Trophoblast cell (in vitro differentiated cells and primary cell): ENCODE measurements around the gene EML4.
A peak's percentile ranks its signal among the peaks of the same experiment; 100 is the strongest.

ENCODE experiments used
- DNase-seq, 2 donors: peaks; one replicate each; pipeline ENCODE4 v3.0.0-alpha.2; 2016
- H2AFZ ChIP-seq: 2 replicates; pipeline ENCODE4 v1.6.1; 2013; ENCODE audit warnings: low read length, moderate library complexity, mild to moderate bottlenecking; ENCODE audit not compliant: insufficient read depth, poor library complexity
- H2AK5ac ChIP-seq: 2 replicates; pipeline ENCODE4 v1.6.1; 2013; ENCODE audit warnings: mild to moderate bottlenecking, low read length
- H2BK120ac ChIP-seq: 2 replicates; pipeline ENCODE4 v1.6.1; 2013; ENCODE audit warnings: low read length, mild to moderate bottlenecking, moderate library complexity; ENCODE audit not compliant: insufficient read depth, poor library complexity
- H2BK12ac ChIP-seq: 2 replicates; pipeline ENCODE4 v1.6.1; 2013; ENCODE audit warnings: mild to moderate bottlenecking, low read length, moderate library complexity
- H2BK5ac ChIP-seq: 2 replicates; pipeline ENCODE4 v1.6.1; 2013; ENCODE audit warnings: low read length, low read depth, moderate library complexity, mild to moderate bottlenecking; ENCODE audit not compliant: poor library complexity
- H3K14ac ChIP-seq: 2 replicates; pipeline ENCODE4 v1.6.1; 2013; ENCODE audit warnings: mild to moderate bottlenecking, low read length
- H3K18ac ChIP-seq: 2 replicates; pipeline ENCODE4 v1.6.1; 2013; ENCODE audit warnings: mild to moderate bottlenecking, low read length
- H3K23ac ChIP-seq: 2 replicates; pipeline ENCODE4 v1.6.1; 2013; ENCODE audit warnings: low read length
- H3K27ac ChIP-seq: 2 replicates; pipeline ENCODE4 v1.5.1; 2013; ENCODE audit warnings: low read depth, mild to moderate bottlenecking, inconsistent platforms, low read length, moderate library complexity
- H3K27me3 ChIP-seq: 2 replicates; pipeline ENCODE4 v1.6.1; 2013; ENCODE audit warnings: inconsistent platforms, mild to moderate bottlenecking, low read length, moderate library complexity; ENCODE audit not compliant: insufficient read depth
- H3K36me3 ChIP-seq, 2 experiments: 1 replicate in 1 of 2; 2 replicates in 1 of 2; pipeline ENCODE4 v1.6.1; 2013; ENCODE audit warnings: low read length in 2 of 2, mild to moderate bottlenecking in 2 of 2, moderate library complexity in 1 of 2; ENCODE audit not compliant: insufficient read depth in 2 of 2, control insufficient read depth in 1 of 2
- H3K4ac ChIP-seq: 2 replicates; pipeline ENCODE4 v1.6.1; 2013; ENCODE audit warnings: low read depth, mild to moderate bottlenecking, low read length, moderate library complexity
- H3K4me1 ChIP-seq, 2 experiments: 1 replicate in 1 of 2; 2 replicates in 1 of 2; pipeline ENCODE4 v1.6.1; 2013; ENCODE audit warnings: low read length in 2 of 2, mild to moderate bottlenecking in 2 of 2, moderate library complexity in 1 of 2; ENCODE audit not compliant: insufficient read depth in 2 of 2, control insufficient read depth in 1 of 2
- H3K4me2 ChIP-seq: 2 replicates; pipeline ENCODE4 v1.6.1; 2013; ENCODE audit warnings: inconsistent platforms, mild to moderate bottlenecking, low read length, moderate library complexity
- H3K4me3 ChIP-seq: 2 replicates; pipeline ENCODE4 v1.5.1; 2013; ENCODE audit warnings: mild to moderate bottlenecking, low read depth, low read length, inconsistent platforms
- H3K79me1 ChIP-seq: one replicate; pipeline ENCODE4 v1.6.1; 2013; ENCODE audit warnings: low read length
- H3K79me2 ChIP-seq: 2 replicates; pipeline ENCODE4 v1.6.1; 2013; ENCODE audit warnings: low read length, mild to moderate bottlenecking; ENCODE audit not compliant: control insufficient read depth, insufficient read depth, poor library complexity
- H3K9ac ChIP-seq: 2 replicates; pipeline ENCODE4 v1.6.1; 2013; ENCODE audit warnings: mild to moderate bottlenecking, low read length
- H3K9me3 ChIP-seq: 2 replicates; pipeline ENCODE4 v1.6.1; 2013; ENCODE audit warnings: low read depth, mild to moderate bottlenecking, control low read depth, inconsistent platforms, low read length; ENCODE audit not compliant: insufficient read depth
- H4K12ac ChIP-seq: 2 replicates; pipeline ENCODE4 v1.6.1; 2013; ENCODE audit warnings: low read depth, mild to moderate bottlenecking, low read length, moderate library complexity
- H4K8ac ChIP-seq: 2 replicates; pipeline ENCODE4 v1.6.1; 2013; ENCODE audit warnings: low read depth, mild to moderate bottlenecking, low read length, moderate library complexity
- H4K91ac ChIP-seq: one replicate; pipeline ENCODE4 v1.6.1; 2013; ENCODE audit warnings: low read depth, mild to moderate bottlenecking, low read length, moderate library complexity
- WGBS: extraction: QIAGEN DNeasy Blood & Tissue Kit; methylation state at CpG from one replicate; pipeline ENCODE4 v1.1.7; 2013; ENCODE audit warnings: missing lambda C conversion rate; ENCODE audit not compliant: insufficient read length, insufficient coverage; ENCODE audit errors: extremely low coverage; 5-methylcytosine and 5-hydroxymethylcytosine counted together

EML4 gene

DNA sequence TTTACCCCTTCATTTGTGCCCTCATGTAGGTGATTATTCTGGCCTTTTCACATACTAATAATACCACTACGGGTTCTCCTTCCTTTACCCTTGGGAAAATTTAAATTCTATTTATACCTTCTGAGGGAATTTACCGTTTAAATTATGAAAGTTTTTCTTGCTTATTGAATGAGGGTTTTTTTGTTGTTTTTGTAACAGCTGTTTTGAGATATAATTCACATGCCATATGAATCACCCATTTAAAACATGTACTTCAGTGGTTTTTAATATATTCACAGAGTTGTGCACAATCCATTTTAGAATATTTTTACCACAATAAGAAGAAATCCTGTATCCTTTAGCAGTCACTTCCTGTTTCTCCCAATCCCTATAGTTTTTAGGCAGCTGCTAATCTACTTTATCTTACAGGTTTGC, 54.7 kb downstream of the EML4 start:
- H3K23ac ChIP-seq, result no peak overlapping the region
- no peaks in the 10 kb centered on the region for H3K27me3 ChIP-seq
- no peak overlapping the region for H4K12ac ChIP-seq
- no peak overlapping the region for H4K91ac ChIP-seq
- H2AFZ ChIP-seq, result no peak overlapping the region
- no peak overlapping the region for H2BK120ac ChIP-seq
- no peak overlapping the region for H3K14ac ChIP-seq
- no peaks in the 10 kb centered on the region for H3K4me1 ChIP-seq
- no peak overlapping the region for H3K4me3 ChIP-seq
- no peaks in the 10 kb centered on the region for H3K36me3 ChIP-seq
- no peak overlapping the region for H4K8ac ChIP-seq
- H2BK5ac ChIP-seq, result no peak overlapping the region
- no peak overlapping the region for H2AK5ac ChIP-seq
- no peak overlapping the region for H3K4ac ChIP-seq
- H3K79me1 ChIP-seq, result no peaks in the 10 kb centered on the region
- no peaks in the 10 kb centered on the region for H3K79me2 ChIP-seq
- no CpG with 5 or more reads among the region's 2 CpGs for WGBS
- DNase-seq, result peak in 1 of 2 donors; percentile 28
- no peak overlapping the region for H2BK12ac ChIP-seq
- no peak overlapping the region for H3K27ac ChIP-seq
- no peak overlapping the region for H3K9ac ChIP-seq
- no peak overlapping the region for H3K18ac ChIP-seq
- H3K4me2 ChIP-seq, result no peak overlapping the region
- H3K9me3 ChIP-seq, result no peaks in the 10 kb centered on the region

DNA sequence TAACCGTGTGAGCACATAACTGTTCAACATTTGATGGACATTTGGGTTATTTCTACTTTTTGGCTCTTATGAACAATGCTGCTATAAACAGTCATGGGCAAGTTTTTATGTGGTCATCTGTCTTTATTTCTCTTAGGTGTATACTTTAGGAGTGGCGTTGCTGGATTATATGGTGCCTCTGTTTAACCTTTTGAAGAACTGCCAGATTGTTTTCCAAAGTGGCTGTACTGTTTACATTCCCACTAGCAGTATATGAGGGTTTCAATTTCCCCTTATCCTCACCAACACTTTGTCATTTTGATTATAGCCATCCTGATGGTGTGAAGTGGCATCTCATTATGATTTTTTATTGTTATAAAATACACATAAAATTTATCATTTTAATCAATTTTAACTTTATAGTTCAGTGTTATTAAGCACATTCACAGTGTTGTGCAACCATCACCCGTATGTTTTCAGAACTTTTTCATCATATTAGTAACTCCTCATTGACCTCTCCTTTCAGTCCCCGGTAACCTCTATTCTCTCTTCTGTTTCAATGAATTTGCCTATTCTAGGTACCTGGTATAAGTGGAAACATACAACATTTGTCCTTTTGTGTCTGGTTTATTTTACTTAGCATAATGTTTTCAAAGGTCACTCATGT, 55.4 kb downstream of the EML4 start:
- H2BK12ac ChIP-seq, result no peak overlapping the region
- no peak overlapping the region for H3K18ac ChIP-seq
- H3K9me3 ChIP-seq, result no peaks in the 10 kb centered on the region
- no peak overlapping the region for H3K9ac ChIP-seq
- no peak for DNase-seq
- H2AFZ ChIP-seq, result no peak overlapping the region
- no peaks in the 10 kb centered on the region for H3K79me1 ChIP-seq
- H3K4me1 ChIP-seq, result no peaks in the 10 kb centered on the region
- H3K36me3 ChIP-seq, result no peaks in the 10 kb centered on the region
- no peak overlapping the region for H3K27ac ChIP-seq
- H2BK5ac ChIP-seq, result no peak overlapping the region
- H4K91ac ChIP-seq, result no peak overlapping the region
- no peak overlapping the region for H3K4me3 ChIP-seq
- no peak overlapping the region for H3K23ac ChIP-seq
- no peak overlapping the region for H3K14ac ChIP-seq
- H4K12ac ChIP-seq, result no peak overlapping the region
- no peaks in the 10 kb centered on the region for H3K79me2 ChIP-seq
- H3K27me3 ChIP-seq, result no peaks in the 10 kb centered on the region
- no CpG with 5 or more reads among the region's 4 CpGs for WGBS
- H3K4me2 ChIP-seq, result no peak overlapping the region
- H2AK5ac ChIP-seq, result no peak overlapping the region
- H3K4ac ChIP-seq, result no peak overlapping the region
- no peak overlapping the region for H4K8ac ChIP-seq
- no peak overlapping the region for H2BK120ac ChIP-seq

DNA sequence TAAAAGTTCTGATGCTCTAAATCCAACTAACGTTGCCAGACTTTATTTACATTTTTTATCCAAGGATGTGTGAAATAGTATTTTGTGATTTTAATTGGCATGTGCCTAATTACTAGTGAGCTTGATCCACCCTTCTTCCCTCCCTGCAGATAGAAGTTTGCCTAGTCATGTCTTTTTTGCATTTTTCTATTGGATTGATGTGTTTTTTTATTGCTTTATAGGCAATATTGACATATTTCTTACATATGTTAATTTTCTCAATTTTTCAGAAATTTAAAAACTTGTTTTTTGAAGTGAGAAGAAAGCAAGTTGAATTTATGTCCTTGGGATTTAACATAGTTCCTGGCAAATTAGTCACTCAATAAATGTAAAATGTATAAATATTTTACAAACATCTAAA, 56.4 kb downstream of the EML4 start:
- Histone ChIP-seq H3K27ac (no peak overlapping the region), H2BK5ac (no peak overlapping the region), H3K14ac (no peak overlapping the region), H3K36me3 (no peaks in the 10 kb centered on the region), H3K23ac (no peak overlapping the region), H3K4me1 (no peaks in the 10 kb centered on the region), H4K8ac (no peak overlapping the region), H4K91ac (no peak overlapping the region), H4K12ac (no peak overlapping the region), H3K79me2 (no peaks in the 10 kb centered on the region), H2AK5ac (no peak overlapping the region), H3K79me1 (no peaks in the 10 kb centered on the region), H2AFZ (no peak overlapping the region), H3K27me3 (no peaks in the 10 kb centered on the region), H3K4me2 (no peak overlapping the region), H2BK12ac (no peak overlapping the region), H3K9ac (no peak overlapping the region), H3K4me3 (no peak overlapping the region), H3K4ac (no peak overlapping the region), H3K9me3 (no peaks in the 10 kb centered on the region), H3K18ac (no peak overlapping the region), H2BK120ac (no peak overlapping the region)
- WGBS, result no CpG with 5 or more reads among the region's 1 CpG
- no peak for DNase-seq

DNA sequence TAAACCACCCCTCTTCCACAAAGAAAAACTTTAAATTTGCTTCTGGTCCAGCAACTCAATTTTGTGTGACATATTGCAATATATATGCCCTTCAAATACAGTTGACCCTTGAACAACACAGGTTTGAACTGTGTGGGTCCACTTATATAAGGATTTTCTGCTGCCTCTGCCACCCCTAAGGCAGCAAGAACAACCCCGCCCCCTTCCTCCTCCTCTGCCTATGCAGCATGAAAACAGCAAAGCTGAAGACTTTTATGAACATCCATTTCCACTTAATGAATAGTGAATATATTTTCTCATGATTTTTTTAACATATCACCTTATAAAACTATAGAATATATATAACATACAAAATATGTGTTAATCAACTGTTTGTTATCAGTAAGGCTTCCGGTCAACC, 58.3 kb downstream of the EML4 start:
- H3K4me2 ChIP-seq, result no peak overlapping the region

More for the DNA sequence above, 58.3 kb downstream of the EML4 start:
- Histone ChIP-seq H2AFZ (no peak overlapping the region), H3K14ac (no peak overlapping the region), H3K4ac (no peak overlapping the region), H3K9ac (no peak overlapping the region), H3K4me3 (no peak overlapping the region), H3K79me1 (no peaks in the 10 kb centered on the region), H2AK5ac (no peak overlapping the region), H3K36me3 (no peaks in the 10 kb centered on the region), H2BK120ac (no peak overlapping the region), H3K23ac (no peak overlapping the region), H4K91ac (no peak overlapping the region), H2BK5ac (no peak overlapping the region), H3K9me3 (no peaks in the 10 kb centered on the region), H3K18ac (no peak overlapping the region), H3K4me1 (no peaks in the 10 kb centered on the region), H4K8ac (no peak overlapping the region), H2BK12ac (no peak overlapping the region), H3K27me3 (no peaks in the 10 kb centered on the region), H4K12ac (no peak overlapping the region), H3K79me2 (no peaks in the 10 kb centered on the region), H3K27ac (no peak overlapping the region)
- no peak for DNase-seq
- no CpG with 5 or more reads among the region's 2 CpGs for WGBS
